H54 (cell line): ENCODE data around the gene KRTAP3-3.
"Not testable (repeated sequence)": the region's sequence is repeated elsewhere in the genome, so short reads cannot be mapped to it uniquely, and the experiment has no call there.

ENCODE experiments used
- DNase-seq: peaks from one replicate; pipeline ENCODE4 v3.0.0; 2011; ENCODE audit warnings: low spot score, mixed read lengths; ENCODE audit not compliant: insufficient read length
- FAIRE-seq: peaks from 3 replicates; lab custom pipeline; 2011; peaks lifted over from hg19 to GRCh38; lab: Jason Lieb, UNC
- POLR2A ChIP-seq: IDR thresholded peaks from 2 replicates; pipeline ENCODE4 v1.6.1; 2011; ENCODE audit warnings: low read depth, mild to moderate bottlenecking, low read length

Gene KRTAP3-3

DNA sequence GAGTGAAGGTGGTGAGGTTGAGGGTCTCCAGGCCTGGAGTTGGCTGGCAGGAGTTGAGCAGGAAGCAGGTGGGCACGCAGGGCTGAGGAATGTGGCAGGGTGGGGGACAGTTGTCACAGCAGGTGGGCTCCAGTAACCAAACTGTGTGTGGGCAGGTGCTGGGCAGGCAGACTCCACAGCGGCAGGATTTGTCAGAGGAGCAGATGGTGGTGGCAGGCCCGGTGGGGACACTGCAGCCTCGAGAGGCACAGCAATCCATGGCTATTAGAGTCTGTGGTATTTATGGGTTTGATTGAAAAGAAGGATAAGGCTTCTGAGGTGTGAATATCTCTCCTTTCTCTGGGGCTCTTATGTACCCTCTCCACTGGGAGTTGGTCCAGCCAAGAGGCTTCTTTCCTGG is at the start of gene KRTAP3-3:
Gene KRTAP3-3, minus strand, starts transcription at position 326 of the 400 bp plus-strand sequence. Its CDS starts 67 bp downstream, at position 259.
- FAIRE-seq (no peak), DNase-seq (no peak)
- no peak for TF ChIP-seq POLR2A

DNA sequence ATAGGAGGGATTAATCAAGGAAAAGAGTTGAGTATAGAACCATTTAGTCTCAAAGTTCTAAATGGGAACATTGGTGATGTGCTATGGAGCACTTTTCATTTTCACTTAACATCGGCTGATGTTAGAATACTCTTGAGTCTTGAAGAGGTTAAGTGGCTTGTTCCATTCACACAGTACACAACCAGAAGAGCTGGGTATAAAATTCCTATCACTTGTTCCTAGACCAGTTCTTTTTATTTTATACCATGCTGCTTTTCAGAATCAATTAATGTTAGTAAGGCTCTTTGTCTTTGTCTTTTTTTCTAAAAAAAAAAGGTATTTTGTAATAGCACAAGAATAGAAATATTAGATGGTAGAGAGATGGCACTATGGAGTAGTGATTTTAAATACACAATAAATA is 49.0 kb upstream of the KRTAP3-3 start:
- no peak for FAIRE-seq
- no peak for TF ChIP-seq POLR2A

DNA sequence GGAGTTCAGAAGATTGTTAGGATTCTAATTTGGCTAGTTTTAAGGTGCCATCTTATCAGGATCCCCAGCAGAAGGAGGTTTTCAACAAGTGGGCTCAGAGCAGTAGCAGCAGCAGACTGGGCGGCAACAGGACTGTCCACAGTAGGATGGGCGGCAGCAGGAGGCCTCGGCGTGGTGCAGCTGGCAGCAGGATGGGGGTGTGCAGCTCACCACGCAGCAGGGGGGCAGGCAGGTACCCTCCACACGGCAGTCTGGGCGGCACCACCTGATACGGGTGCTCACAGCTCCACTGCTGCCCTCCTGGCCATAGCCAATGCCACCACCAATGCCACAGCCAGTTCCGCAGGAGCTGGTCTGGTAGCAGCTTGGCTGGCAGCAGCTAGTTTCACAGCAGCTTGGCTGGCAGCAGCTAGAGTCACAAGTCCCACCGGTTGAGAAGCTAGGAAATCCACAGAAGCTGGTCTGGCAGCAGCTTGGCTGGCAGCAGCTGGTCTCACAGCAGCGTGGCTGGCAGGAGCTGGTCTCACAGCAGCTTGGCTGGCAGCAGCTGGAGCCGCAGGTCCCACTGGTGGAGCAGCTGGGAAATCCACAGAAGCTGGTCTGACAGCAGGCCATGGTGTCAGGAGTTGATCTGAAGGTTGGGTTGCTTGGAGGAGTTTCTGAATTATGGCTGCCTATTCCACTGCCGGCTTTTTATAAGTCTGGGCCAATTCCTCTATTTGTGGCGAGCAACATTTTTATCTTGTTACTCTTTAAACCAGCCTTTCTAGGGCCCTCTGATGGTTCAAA is 47.0 kb upstream of the KRTAP3-3 start, which contains the start of gene KRTAP1-1:
Gene KRTAP1-1, minus strand, starts transcription at position 668 of the 789 bp plus-strand sequence. Its CDS starts 53 bp downstream, at position 615.
- FAIRE-seq, DNase-seq: not testable (repeated sequence)

More for the DNA sequence above, 49.0 kb upstream of the KRTAP3-3 start:
- no peak for DNase-seq

DNA sequence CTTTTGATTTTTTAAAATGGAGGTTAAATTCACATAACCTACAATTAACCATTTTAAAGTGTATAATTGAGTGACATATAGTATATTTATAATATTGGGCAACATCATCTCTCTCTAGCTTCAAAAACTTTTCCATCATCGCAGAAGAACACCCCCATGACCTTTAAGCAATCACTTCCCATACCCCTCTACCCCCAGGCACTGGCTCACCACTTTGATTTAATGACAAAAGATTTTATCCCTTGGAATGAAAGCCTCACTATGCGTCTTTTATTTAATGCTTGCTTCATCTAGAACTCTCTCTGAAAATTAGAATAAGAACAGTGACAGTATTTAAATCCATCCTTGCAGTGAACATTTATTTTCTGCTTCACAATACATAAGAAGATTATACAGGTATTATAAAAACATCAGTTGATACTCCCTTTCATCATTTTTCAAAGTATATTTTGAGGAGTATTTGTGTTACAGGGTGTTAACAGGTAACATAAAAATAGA is 43.9 kb upstream of the KRTAP3-3 start:
- DNase-seq (no peak), FAIRE-seq (no peak)
- TF ChIP-seq POLR2A = no peak

DNA sequence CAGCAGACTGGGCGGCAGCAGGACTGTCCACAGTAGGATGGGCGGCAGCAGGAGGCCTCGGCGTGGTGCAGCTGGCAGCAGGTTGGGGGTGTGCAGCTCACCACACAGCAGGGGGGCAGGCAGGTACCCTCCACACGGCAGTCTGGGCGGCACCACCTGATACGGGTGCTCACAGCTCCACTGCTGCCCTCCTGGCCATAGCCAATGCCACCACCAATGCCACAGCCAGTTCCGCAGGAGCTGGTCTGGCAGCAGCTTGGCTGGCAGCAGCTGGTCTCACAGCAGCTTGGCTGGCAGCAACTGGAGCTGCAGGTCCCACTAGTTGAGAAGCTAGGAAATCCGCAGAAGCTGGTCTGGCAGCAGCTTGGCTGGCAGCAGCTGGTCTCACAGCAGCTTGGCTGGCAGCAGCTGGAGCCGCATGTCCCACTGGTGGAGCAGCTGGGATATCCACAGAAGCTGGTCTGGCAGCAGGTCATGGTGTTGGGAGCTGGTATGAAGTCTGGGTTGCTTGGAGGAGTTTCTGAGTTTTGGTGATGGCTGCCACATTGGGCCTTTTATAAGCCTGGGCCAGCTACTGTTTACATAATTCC is 40.5 kb upstream of the KRTAP3-3 start, which contains the start of gene KRTAP1-3:
Gene KRTAP1-3, minus strand, starts transcription at position 529 of the 590 bp plus-strand sequence. Its CDS starts 53 bp downstream, at position 476.
- not testable (repeated sequence) for FAIRE-seq, DNase-seq

DNA sequence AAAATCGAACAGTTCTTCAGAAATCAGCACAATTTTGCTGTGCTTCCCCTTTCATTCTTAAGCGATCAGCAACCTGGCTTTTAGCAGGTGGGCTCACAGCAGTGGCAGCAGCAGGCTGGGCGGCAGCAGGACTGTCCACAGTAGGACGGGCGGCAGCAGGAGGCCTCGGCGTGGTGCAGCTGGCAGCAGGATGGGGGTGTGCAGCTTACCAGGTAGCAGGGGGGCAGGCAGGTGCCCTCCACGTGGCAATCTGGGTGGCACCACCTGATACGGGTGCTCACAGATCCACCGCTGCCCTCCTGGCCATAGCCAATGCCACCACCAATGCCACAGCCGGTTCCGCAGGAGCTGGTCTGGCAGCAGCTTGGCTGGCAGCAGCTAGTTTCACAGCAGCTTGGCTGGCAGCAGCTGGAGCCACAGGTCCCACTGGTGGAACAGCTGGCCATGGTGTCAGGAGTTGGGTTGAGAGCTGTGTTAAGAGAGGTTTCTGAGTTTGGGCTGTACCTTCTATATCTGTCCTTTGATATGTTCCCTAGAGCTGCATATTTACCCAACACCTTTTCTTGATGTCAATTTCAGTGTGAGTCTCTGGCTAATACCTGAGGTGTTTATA is 35.8 kb upstream of the KRTAP3-3 start, which contains the start of gene KRTAP1-4:
Gene KRTAP1-4, minus strand, starts transcription at position 563 of the 613 bp plus-strand sequence. Its CDS starts 117 bp downstream, at position 446.
- no peak for TF ChIP-seq POLR2A
- no peak for DNase-seq
- FAIRE-seq = no peak

DNA sequence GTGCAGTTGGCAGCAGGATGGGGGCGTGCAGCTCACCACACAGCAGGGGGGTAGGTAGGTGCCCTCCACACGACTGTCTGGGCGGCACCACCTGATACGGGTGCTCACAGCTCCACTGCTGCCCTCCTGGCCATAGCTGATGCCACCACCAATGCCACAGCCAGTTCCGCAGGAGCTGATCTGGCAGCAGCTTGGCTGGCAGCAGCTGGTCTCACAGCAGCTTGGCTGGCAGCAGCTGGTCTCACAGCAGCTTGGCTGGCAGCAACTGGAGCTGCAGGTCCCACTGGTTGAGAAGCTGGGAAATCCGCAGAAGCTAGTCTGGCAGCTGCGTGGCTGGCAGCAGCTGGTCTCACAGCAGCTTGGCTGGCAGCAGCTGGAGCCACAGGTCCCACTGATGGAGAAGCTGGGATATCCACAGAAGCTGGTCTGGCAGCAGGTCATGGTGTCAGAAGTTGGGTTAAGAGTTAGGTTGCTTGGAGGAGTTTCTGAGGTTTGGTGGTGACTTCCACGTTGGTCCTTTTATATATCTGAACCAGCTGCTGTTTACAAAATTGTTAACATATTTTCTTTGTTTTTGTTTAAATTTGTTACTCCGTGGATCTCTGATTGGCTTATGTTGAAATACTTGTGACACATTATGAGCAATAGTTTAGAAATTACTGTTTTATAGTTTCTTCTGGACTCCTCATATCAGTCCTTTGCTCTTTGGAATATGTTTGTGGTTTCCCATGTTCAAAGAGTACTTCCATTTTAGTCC is 32.9 kb upstream of the KRTAP3-3 start, which contains the start of gene KRTAP1-5:
Gene KRTAP1-5, minus strand, starts transcription at position 494 of the 757 bp plus-strand sequence. Its CDS starts 53 bp downstream, at position 441.
- DNase-seq = no peak
- no peak for FAIRE-seq
- TF ChIP-seq POLR2A = no peak

DNA sequence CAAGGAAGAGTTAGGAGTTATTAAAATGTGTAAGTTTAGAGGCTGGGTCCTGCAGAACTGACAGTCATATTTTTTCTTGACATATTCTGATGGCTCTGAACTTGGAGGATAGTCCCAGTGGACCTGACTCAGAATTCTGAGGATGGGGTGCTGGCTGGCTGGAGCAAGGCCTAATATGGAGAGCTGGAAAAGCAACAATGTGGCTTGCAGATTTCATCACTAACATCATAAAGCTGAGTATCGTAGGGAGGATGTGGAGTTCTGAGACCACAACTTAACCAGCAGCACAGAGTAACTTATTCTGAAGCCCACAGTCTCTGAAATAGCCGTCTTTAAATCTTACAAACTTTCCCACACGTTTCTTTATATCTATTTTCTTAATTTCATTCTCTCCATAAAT is 30.7 kb upstream of the KRTAP3-3 start:
- no peak for TF ChIP-seq POLR2A
- FAIRE-seq (no peak), DNase-seq (no peak)

DNA sequence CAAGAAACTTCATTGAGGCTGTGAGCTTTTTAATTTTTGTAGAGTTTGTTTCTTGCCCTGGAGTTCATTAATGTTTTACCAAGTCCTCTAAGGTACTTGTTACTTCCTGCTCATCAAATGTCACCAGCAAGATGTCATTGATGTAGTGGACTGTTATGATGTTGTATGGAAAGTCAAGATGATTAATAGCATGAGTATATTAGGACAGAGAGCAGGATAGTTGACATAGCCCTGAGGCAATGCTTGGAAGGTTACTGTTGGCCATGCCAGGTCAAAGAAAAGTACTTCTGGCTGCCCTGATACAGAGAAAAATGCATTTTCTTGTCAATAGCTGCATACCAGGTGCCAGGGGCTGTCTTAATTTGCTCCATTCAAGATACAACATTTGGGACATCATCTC is 26.4 kb upstream of the KRTAP3-3 start:
- no peak for TF ChIP-seq POLR2A
- FAIRE-seq (no peak), DNase-seq (no peak)

DNA sequence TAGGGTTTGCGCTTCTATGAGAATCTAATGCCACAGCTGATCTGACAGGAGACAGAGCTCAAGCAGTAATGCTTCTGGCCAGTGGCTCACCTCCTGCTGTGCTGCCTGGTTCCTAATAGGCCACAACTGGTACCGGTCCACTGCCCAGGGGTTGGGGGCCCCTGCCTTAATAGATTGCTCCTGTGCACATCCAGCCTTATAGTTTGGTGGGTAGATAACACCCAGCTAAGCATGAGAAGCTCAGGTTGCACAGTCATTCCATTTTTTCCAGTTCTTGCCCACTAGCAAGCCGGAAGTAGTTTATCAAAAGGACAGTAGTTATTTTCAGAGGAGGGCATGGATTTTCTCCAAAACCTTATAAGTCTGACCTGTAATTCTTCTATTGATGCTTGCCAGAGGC is 25.5 kb upstream of the KRTAP3-3 start:
- no peak for TF ChIP-seq POLR2A
- FAIRE-seq (no peak), DNase-seq (no peak)

DNA sequence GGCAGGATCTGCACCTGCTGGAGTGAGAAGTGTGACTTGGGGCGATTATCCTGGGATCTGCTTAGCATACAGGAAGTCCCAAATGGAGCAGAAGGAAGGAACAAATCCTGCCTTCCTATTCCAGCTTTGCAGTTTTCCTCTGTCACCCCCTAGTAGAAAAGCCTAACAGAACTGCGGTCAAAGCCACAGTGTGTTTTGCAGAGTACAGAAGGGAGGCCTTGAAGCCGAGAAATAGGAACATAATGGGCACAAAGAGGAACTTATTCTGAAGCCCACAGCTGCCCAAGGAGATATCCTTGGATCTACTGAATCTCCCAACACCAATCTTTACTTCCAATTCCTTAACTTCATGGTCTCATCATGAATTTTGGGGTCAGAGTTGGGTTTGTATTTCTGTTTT is 24.6 kb upstream of the KRTAP3-3 start:
- DNase-seq (no peak), FAIRE-seq (no peak)
- TF ChIP-seq POLR2A = no peak

DNA sequence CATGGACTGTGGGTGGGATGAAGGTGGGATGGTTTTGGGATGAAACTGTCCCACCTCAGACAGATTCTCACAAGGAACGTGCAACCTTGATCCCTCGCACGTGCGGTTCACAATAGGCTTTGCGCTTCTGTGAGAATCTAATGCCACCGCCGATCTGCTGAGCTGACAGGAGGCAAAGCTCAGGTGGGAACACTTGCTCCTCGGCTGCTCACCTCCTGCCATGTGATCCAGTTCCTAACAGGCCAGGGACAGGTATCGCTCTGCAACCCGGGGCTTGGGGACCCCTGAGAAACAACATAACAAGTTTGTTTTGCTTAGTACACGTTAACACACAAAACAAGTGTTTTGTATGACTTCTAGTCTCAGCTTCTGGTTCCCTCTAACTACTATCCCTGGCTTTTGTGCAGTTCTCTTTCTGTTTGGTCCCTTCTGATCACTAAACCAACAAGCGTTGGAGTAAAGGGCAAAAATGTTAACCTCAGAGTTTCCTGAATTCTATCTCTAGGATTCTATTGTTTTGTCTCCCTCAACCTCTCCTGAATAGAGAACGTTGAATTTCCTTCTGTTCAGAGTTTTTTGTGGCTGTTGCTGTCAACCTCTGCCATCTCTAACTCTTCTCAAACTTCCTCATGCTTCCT is 22.7 kb upstream of the KRTAP3-3 start:
- FAIRE-seq = no peak
- DNase-seq = no peak
- no peak for TF ChIP-seq POLR2A

DNA sequence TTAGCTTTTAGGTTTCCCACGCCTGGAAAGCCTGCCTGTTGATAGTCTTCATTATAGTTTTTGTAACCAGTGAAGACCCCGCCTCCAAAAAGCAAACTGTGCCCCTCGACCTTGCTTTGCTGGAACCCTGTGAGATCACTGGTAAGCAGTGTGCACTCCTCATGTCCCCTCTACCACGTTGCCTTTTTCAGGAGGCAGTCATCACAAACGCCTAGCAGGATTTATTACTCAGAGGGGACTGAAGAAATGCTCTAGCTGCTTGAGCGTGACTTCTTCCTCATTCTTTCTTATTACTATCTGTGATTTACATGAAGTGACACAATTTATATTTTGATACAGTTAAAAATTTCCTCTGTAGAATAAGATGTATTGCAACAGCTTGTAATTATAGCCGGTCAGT is 21.5 kb upstream of the KRTAP3-3 start:
- DNase-seq (no peak), FAIRE-seq (no peak)
- no peak for TF ChIP-seq POLR2A
